Right cardiac atrium (tissue), 5 donors: ENCODE results near the gene KLLN. TPM values are rescaled to one million over a fixed set of nuclear protein-coding genes. Genes with fewer than 3 reads are reported as not detected.
"Not testable (repeated sequence)": the region's sequence is repeated elsewhere in the genome, so short reads cannot be mapped to it uniquely, and the experiment has no call there.

Experiments used
- ATAC-seq, 2 donors: fragments of 200-7000 bp; cut with Tn5 transposase; one replicate each; pipeline versions ENCODE4 v1.8.0 to v1.9.1; 2020; ENCODE audit warnings: moderate library complexity in 2 of 2, mild to moderate bottlenecking in 1 of 2
- DNase-seq, 3 donors: peaks; one replicate each; pipeline ENCODE4 v3.0.0-alpha.2; 2020
- H3K27ac ChIP-seq: one replicate; pipeline ENCODE4 v1.5.1; 2013; ENCODE audit warnings: mild to moderate bottlenecking, low read length, control low read depth, moderate library complexity
- H3K27me3 ChIP-seq: one replicate; pipeline ENCODE4 v1.6.1; 2013; ENCODE audit not compliant: control insufficient read depth, insufficient read depth
- H3K4me1 ChIP-seq: one replicate; pipeline ENCODE4 v1.6.1; 2013; ENCODE audit warnings: low read length; ENCODE audit not compliant: control insufficient read depth, insufficient read depth
- H3K4me3 ChIP-seq: one replicate; pipeline ENCODE4 v1.5.1; 2013; ENCODE audit warnings: low read length, control low read depth
- H3K9me3 ChIP-seq: one replicate; pipeline ENCODE4 v1.6.1; 2013; ENCODE audit warnings: low read length; ENCODE audit not compliant: control insufficient read depth
- WGBS: extraction: QIAGEN DNeasy Blood & Tissue Kit; methylation state at CpG from one replicate; pipeline ENCODE4 v1.1.7; 2013; 5-methylcytosine and 5-hydroxymethylcytosine counted together
- intact Hi-C, 4 donors: fragments of 100-400 bp; cut with DNase I; formaldehyde crosslinking; loops; one replicate each; pipeline versions ENCODE4 v1.11.0 to v1.14.0; 2022 to 2023
- polyA plus RNA-seq: library from polyadenylated mRNA; stranded (reverse); fragments of 200-250 nt; gene quantifications from one replicate; pipeline ENCODE4 v1.2.3, GENCODE V29; 2013
- total RNA-seq, 4 donors: library from RNA; stranded (reverse); fragmentation: NEBNext Ultra II Directional; extraction: Animal tissue kit (Norgen Biotek cat#: 25700); gene quantifications; one replicate each; pipeline ENCODE4 v1.2.1, GENCODE V29; 2021
- donor health status: healthy with polysubstance abuse.
- donor health status: DM: no; HTN: yes; CAD: no.
- donor health status: DM: no; HTN: no; CAD: no.
- donor health status: DM: no; HTN: yes; CAD: no; lungs with severe emphysema.
- donor health status: DM: yes; HTN: yes; CAD: no.

Gene KLLN
- total and polyA plus RNA-seq, 5 donors = 0.29 to 0.93 (median 0.46) TPM

DNA sequence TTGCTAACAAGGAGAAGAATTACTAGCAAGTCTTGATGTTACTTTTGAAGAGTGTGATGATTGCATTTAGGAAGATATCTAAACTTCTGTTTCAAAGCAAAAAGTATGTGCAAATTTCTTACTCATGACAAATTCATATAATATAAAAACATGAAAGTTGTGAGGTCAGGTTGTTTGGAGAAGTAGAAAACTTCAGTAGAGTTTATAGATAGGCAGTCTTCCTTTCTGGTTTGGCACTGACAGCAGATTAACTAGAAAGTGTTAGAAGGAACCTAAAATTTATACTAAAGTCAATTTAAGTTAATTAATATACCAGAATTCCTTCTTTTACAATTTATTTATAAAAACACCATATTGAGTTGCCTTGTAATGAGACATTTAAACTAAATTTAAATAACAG is 17.0 kb upstream of the KLLN start:
- DNase-seq (no peak), ATAC-seq (no peak)
- Histone ChIP-seq H3K4me3 (no peak overlapping the region), H3K27ac (no peak overlapping the region), H3K27me3 (no peaks in the 10 kb centered on the region), H3K4me1 (no peaks in the 10 kb centered on the region), H3K9me3 (no peaks in the 10 kb centered on the region)
- intact Hi-C loops = no loop called here

DNA sequence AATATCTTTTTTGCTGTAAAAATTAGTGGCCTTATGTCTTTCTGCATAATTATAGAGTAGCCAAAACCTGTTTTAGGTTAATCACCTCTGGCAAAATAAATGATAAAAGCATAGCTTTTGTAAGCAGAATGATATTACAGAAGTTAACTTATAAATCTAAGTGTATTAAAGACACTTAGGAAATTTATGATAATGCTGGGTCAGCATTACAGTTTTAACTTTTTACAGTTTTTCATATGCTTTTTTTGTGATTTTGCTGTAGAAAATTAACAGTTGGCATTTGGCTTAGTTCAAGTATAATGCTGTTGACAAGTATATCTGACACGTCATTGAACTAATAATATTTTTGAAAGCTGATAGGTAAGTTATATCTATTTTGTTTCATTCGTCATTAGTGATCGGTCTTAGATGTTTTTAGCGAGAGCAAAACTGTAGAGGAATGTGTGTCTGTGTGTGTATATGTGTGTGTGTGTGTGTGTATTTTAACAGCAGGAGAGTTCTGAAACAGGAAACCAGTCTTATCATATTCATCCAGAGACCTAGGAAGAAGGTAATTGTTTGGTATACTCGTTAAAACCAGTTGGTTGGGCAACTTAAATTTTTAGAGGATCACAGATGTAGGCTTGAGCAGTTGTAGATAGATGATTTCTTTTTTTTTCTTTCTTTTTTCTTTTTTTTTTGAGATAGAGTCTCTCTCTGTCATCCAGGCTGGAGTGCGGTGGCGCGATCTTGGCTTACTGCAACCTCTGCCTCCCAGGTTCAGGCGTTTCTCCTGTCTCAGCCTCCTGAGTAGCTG is 15.5 kb upstream of the KLLN start:
- no peak overlapping the region for H3K4me3 ChIP-seq
- ATAC-seq (no peak), DNase-seq (peak in 1 of 3 donors; percentile 39)
- no peaks in the 10 kb centered on the region for H3K4me1 ChIP-seq
- H3K9me3 ChIP-seq = no peaks in the 10 kb centered on the region
- no peak overlapping the region for H3K27ac ChIP-seq
- intact Hi-C loops = loop anchor here in 1 of 4 donors (10.0 kb wide), 1 partner anchor 56 kb away; no protein-coding TSS in a partner anchor
- H3K27me3 ChIP-seq = no peaks in the 10 kb centered on the region
- 59% methylated on average over 9 of the region's 9 CpGs for WGBS

DNA sequence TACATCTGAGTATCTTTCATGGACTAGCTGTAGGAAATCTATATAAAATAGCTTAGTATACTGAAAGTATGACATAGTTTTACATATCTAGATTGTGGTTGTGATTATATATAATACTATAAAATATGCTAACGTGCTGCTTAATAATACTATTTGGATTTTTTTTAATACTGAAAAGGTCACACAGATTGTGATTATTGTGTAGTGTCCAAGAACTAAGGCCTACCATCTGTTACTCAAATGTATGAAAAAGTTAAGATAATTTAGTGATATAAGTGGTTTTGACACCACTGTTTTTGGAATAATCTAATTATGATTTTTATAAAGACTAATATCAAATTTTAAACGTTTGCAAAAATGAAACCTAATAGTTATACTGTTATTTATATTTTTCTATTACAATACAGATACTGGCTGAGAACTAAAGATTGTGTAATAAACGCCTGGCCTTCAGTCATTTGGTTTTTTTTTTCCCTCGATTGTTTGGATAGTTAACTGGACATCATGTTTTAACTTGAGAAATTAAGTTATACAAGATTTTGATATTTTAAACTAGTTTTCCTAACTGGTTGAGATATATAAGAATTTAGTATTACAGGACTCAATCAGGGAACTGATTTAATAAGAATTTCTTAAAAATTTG is 12.7 kb upstream of the KLLN start:
- Histone ChIP-seq H3K27ac (no peak overlapping the region), H3K4me1 (peaks cover 5% of the 10 kb centered on the region), H3K9me3 (no peaks in the 10 kb centered on the region), H3K27me3 (no peaks in the 10 kb centered on the region), H3K4me3 (no peak overlapping the region)
- intact Hi-C loops = loop anchor here in 1 of 4 donors (10.0 kb wide), 1 partner anchor 59 kb away; no protein-coding TSS in a partner anchor
- no peak for DNase-seq
- no peak for ATAC-seq
- 32% methylated on average over 4 of the region's 4 CpGs for WGBS

DNA sequence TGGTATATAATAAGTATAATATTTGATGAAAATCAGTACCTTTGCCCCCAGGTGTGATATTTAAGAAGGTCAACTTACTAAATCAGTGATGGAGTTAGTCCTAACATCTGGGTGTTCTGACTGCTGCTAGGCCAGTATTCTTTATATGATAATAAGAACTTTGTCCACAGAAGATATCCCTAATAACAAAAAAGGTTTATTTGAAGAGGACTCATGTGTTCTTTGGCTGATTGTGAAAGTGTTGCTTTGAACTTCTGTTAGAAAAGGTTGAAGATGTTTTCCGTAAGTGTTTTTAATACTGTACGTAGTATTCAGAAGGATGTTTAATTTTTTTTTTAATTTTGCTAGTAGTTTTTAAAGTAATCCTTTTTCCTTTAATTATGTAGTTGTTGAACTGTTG is 10.3 kb upstream of the KLLN start:
- DNase-seq = no peak
- Histone ChIP-seq H3K9me3 (no peaks in the 10 kb centered on the region), H3K27ac (no peak overlapping the region), H3K4me1 (peaks cover 5% of the 10 kb centered on the region), H3K27me3 (no peaks in the 10 kb centered on the region), H3K4me3 (no peak overlapping the region)
- intact Hi-C loops = loop anchor here in 1 of 4 donors (10.0 kb wide), 1 partner anchor 61 kb away; no protein-coding TSS in a partner anchor
- no peak for ATAC-seq
- WGBS = 68% methylated on average over 2 of the region's 2 CpGs

DNA sequence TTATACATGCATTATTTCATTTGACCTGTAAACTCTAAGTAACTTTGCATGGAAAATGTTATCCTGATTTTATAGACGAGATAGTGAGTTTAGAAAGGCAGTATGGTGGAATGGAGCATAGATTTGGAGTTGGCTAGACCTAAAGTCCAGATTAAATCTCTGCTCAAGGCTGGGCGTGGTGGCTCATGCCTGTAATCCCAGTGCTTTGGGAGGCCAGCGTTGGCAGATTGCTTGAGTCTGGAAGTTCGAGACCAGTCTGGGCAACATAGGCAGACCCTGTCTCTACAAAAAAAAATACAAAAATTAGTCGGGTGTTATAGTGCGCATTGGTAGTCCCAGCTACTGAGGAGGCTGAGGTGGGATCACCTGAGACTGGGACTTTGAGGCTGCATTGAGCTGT is 9.5 kb upstream of the KLLN start:
- Histone ChIP-seq H3K9me3 (no peaks in the 10 kb centered on the region), H3K4me1 (peaks cover 5% of the 10 kb centered on the region), H3K4me3 (no peak overlapping the region), H3K27me3 (no peaks in the 10 kb centered on the region), H3K27ac (no peak overlapping the region)
- intact Hi-C loops = loop anchor here in 1 of 4 donors (10.0 kb wide), 1 partner anchor 62 kb away; no protein-coding TSS in a partner anchor
- 96% methylated on average over 6 of the region's 6 CpGs for WGBS
- DNase-seq = no peak
- ATAC-seq = peak in 1 of 2 donors; percentile 16

DNA sequence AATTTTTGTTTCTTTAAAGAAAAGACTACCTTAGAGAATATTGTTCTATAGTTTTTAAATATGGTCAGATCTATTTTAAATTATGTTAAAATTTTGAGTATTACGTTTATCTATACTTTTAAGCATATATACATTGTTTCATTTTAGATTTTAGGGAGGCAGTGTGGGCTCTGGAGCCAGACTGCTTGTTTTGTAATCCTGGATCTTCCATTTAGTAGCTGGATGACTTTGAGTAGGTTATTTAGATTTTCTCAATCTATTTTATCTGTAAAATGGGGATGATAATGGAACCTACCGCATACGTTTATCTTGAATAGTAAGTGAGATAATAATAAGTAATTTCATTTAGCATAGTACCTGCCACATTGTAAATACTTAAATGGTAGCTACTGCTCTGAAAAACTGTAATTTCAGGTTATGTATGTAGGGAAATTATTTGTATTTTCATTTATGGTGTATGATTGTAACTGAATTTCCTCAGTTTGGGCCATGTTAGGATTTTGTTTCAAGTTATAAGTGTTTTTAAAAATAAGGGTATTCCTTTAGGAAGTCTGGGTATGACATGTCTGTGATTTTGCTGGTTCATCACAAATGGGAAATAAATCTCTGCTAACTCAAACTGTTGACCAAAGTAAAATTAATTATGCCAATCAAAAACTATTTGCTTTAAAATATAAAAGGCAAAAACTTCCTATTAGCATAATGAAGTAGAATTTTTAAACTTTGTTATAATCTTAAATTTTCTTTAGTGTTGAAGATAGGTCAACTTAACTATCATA is 6.6 kb upstream of the KLLN start:
- 62% methylated on average over 3 of the region's 3 CpGs for WGBS
- peaks cover 5% of the 10 kb centered on the region for H3K4me1 ChIP-seq
- no peaks in the 10 kb centered on the region for H3K9me3 ChIP-seq
- ATAC-seq (no peak), DNase-seq (no peak)
- no peak overlapping the region for H3K27ac ChIP-seq
- peak overlapping the region; percentile 35 for H3K4me3 ChIP-seq
- no peaks in the 10 kb centered on the region for H3K27me3 ChIP-seq
- intact Hi-C loops = loop anchor here in 3 of 4 donors (5.0 to 10.0 kb wide), 4 partner anchors 65 to 517 kb away; no protein-coding TSS in a partner anchor

DNA sequence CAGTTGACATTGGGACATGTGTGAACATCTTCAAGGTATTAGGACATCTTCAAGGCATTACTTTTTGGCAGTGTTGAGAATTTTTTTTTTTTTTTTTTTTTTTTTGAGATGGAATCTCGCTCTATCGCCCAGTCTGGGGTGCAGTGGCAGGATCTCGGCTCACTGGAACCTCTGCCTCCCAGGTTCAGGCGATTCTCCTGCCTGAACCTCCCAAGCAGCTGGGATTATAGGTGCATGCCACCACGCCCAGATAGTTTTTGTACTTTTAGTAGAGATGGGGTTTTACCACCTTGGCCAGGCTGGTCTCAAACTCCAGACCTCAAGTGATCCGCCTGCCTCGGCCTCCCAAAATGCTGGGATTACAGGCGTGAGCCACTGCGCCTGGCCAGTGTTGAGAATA is 5.8 kb upstream of the KLLN start:
- ATAC-seq, DNase-seq, H3K9me3 ChIP-seq, H3K4me1 ChIP-seq, H3K27me3 ChIP-seq: not testable (repeated sequence)
- Histone ChIP-seq H3K4me3 (peak overlapping the region; percentile 77), H3K27ac (peak overlapping the region; percentile 8)
- intact Hi-C loops = loop anchor here in 2 of 4 donors (5.0 to 10.0 kb wide), 3 partner anchors 246 to 518 kb away; no protein-coding TSS in a partner anchor
- 82% methylated on average over 9 of the region's 9 CpGs for WGBS

DNA sequence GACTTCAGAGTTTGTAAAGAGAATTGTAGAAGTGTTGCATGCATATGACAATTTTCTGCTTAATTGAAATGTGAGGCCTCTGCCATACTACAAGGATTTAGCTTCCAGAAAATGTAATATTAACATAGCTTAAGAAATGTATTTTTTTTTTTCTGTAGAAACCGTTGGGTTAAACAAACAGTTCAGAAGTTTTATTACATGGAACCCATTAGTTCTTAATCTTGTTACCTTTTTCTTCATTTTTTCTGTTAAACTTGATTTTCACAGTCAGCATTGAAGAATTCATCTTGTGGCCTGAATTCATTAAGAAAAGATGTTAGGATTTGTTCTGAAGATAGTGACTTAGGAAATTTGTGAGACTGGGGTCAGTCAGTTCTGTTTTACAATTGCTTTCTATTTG is 4.9 kb upstream of the KLLN start:
- no peaks in the 10 kb centered on the region for H3K27me3 ChIP-seq
- peak overlapping the region; percentile 77 for H3K4me3 ChIP-seq
- H3K4me1 ChIP-seq = peaks cover 3% of the 10 kb centered on the region
- no peaks in the 10 kb centered on the region for H3K9me3 ChIP-seq
- no peak for ATAC-seq
- H3K27ac ChIP-seq = no peak overlapping the region
- 13% methylated on average over 1 of the region's 1 CpG for WGBS
- intact Hi-C loops = loop anchor here in 2 of 4 donors (5.0 to 10.0 kb wide), 3 partner anchors 247 to 519 kb away; no protein-coding TSS in a partner anchor
- no peak for DNase-seq

DNA sequence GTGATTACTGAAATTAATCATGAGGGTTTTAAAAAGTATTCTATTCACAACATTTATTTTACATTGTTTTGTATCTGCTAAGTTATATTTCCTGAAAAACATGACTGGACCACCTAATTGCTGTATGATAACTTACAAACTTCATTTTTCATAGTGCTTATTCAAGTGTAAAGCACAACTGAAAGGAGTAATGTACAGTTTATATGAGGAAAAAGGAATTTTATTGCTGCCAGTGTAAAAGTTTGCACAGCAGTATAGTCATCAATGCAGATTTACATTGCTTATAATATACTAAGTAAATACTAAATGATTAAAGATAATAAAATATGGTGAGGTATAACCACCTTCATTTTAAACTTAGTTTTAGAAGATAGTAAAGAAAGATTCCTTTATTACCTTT is 4.1 kb upstream of the KLLN start:
- Histone ChIP-seq H3K27ac (no peak overlapping the region), H3K4me3 (peak overlapping the region; percentile 77), H3K9me3 (no peaks in the 10 kb centered on the region), H3K27me3 (no peaks in the 10 kb centered on the region), H3K4me1 (peaks cover 3% of the 10 kb centered on the region)
- no peak for DNase-seq
- intact Hi-C loops = loop anchor here in 2 of 4 donors (5.0 to 10.0 kb wide), 3 partner anchors 247 to 520 kb away; no protein-coding TSS in a partner anchor
- ATAC-seq = no peak

DNA sequence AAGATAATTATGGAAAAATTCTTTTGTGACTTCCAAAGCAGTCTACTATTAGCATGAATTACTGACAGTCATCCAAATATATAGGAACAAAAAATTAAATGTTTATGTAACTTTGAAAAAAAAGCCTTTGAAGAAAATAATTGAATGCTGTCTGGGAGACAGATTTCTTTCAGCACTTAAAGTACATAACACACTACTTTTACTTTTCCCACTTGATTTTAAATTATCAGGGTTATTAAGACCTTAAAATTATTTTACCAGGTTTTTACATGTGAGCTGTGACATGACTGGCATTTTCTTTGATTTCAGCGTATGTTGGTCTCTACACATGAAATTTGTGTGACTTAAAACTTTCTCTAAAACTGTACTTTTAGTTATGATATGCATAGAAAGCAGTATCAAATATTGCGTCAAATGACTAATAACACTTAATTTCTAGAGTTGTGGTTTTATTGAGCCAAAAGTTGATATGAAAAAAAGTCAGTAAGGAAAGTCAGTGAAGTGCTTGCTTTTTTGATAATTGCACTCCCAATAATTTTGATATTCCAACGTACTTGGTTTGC is 3.2 kb upstream of the KLLN start:
- DNase-seq (no peak), ATAC-seq (no peak)
- Histone ChIP-seq H3K4me3 (peak overlapping the region; percentile 77), H3K9me3 (no peaks in the 10 kb centered on the region), H3K4me1 (peaks cover 2% of the 10 kb centered on the region), H3K27me3 (no peaks in the 10 kb centered on the region), H3K27ac (no peak overlapping the region)
- WGBS = 3% methylated on average over 3 of the region's 3 CpGs
- intact Hi-C loops = loop anchor here in 2 of 4 donors (5.0 to 10.0 kb wide), 3 partner anchors 248 to 521 kb away; no protein-coding TSS in a partner anchor
